ENCODE results near the gene ACO1.

Gene ACO1

DNA sequence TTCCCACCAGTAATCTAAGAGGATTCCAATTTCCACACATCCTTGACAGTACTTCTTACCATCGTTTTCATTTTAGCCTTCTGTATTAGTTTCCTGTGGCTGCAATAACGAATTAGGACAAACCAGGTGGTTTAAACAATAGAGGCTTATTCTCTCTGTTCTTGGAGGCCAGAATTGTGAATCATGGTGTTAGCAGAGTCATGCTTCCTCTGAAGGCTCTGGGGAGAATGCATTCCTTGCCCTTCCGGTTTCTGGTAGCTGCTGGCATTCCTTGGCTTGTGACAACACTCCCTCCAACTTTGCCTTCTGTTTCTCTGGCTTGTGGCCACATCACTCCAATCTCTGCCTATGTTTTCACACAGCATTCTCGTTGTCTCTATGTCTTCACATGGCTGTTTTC lies 118.0 kb downstream of the ACO1 start:
- Histone ChIP-seq H3K14ac (ENCODE audit: low read length in 2 of 2) (no peak overlapping the region), H2AFZ (ENCODE audit: low read depth, low read length) (no peak overlapping the region), H3K4me3 (ENCODE audit: insufficient read depth in 1 of 2, low read depth in 1 of 2, low read length in 2 of 2) (no peak overlapping the region), H4K91ac (ENCODE audit: low read length) (no peak overlapping the region), H3K27ac (ENCODE audit: low read length, poor library complexity, severe bottlenecking) (peak overlapping the region; percentile 52), H2AK5ac (ENCODE audit: low read length, severe bottlenecking) (peak overlapping the region; percentile 63), H2BK15ac (ENCODE audit: low read depth, poor library complexity, severe bottlenecking) (no peak overlapping the region), H3K27me3 (ENCODE audit: control insufficient read depth in 1 of 2, insufficient read depth in 1 of 2, low read length in 2 of 2) (no peaks in the 10 kb centered on the region), H2BK12ac (ENCODE audit: low read length in 2 of 2) (no peak overlapping the region), H2BK5ac (ENCODE audit: low read depth, low read length, poor library complexity, severe bottlenecking) (no peak overlapping the region), H2BK120ac (ENCODE audit: low read depth, low read length) (no peak overlapping the region), H3K9me3 (ENCODE audit: control insufficient read depth, low read length) (no peaks in the 10 kb centered on the region), H3K23ac (ENCODE audit: low read length in 2 of 2) (no peak overlapping the region), H3K4me1 (ENCODE audit: control insufficient read depth, insufficient read depth, low read depth, low read length) (peaks cover 2% of the 10 kb centered on the region), H3K4me2 (ENCODE audit: low read length, poor library complexity, severe bottlenecking) (no peak overlapping the region), H3K9ac (ENCODE audit: low read length) (no peak overlapping the region), H3K18ac (ENCODE audit: low read depth in 1 of 2, low read length in 2 of 2) (peak overlapping the region in 1 of 2 experiments; percentile 40), H3K4ac (ENCODE audit: low read depth in 1 of 2, low read length in 2 of 2) (no peak overlapping the region), H3K79me1 (replicated peaks; ENCODE audit: low read length, poor library complexity, severe bottlenecking) (peaks cover 21% of the 10 kb centered on the region), H3K36me3 (ENCODE audit: control insufficient read depth in 1 of 2, insufficient read depth in 2 of 2, low read depth in 1 of 2, low read length in 2 of 2) (peaks cover 16 to 35% of the 10 kb centered on the region in 2 experiments), H4K8ac (ENCODE audit: low read length) (peak overlapping the region; percentile 36)
- 28% methylated on average over 3 of the region's 4 CpGs for WGBS
- peak; percentile 58 for DNase-seq

DNA sequence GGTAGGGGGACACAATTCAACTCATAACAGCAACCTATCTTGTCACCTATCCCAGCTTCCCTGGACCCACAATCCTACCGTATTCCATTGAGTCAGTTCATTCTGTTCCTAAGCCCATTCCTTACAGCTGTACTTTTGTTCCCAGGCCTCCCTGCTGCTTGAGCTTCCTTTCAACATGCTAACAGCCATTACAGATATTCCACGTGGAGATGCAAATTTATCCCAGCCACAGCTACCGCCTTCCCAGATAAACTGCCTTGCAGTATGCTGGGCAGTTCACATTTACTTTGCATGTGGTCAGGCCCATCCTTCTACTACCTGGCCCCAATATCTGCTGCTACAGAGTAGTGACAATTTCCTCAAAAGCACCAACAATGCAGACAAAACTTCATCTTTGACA lies 118.6 kb downstream of the ACO1 start:
- DNase-seq, result no peak
- 77% methylated on average over 3 of the region's 3 CpGs for WGBS
- no peaks in the 10 kb centered on the region for H3K27me3 ChIP-seq (ENCODE audit: control insufficient read depth in 1 of 2, insufficient read depth in 1 of 2, low read length in 2 of 2)

More for the DNA sequence above, 118.6 kb downstream of the ACO1 start:
- no peak overlapping the region for H2AK5ac ChIP-seq (ENCODE audit: low read length, severe bottlenecking)
- no peak overlapping the region for H3K9ac ChIP-seq (ENCODE audit: low read length)
- H3K79me1 ChIP-seq (replicated peaks; ENCODE audit: low read length, poor library complexity, severe bottlenecking), result peaks cover 19% of the 10 kb centered on the region
- H3K18ac ChIP-seq (ENCODE audit: low read depth in 1 of 2, low read length in 2 of 2), result peak overlapping the region in 1 of 2 experiments; percentile 40
- H3K23ac ChIP-seq (ENCODE audit: low read length in 2 of 2), result no peak overlapping the region
- no peak overlapping the region for H4K8ac ChIP-seq (ENCODE audit: low read length)
- no peak overlapping the region for H2BK15ac ChIP-seq (ENCODE audit: low read depth, poor library complexity, severe bottlenecking)
- peak overlapping the region; percentile 52 for H3K27ac ChIP-seq (ENCODE audit: low read length, poor library complexity, severe bottlenecking)
- H3K4me1 ChIP-seq (ENCODE audit: control insufficient read depth, insufficient read depth, low read depth, low read length), result peaks cover 2% of the 10 kb centered on the region
- no peak overlapping the region for H2BK5ac ChIP-seq (ENCODE audit: low read depth, low read length, poor library complexity, severe bottlenecking)
- no peaks in the 10 kb centered on the region for H3K9me3 ChIP-seq (ENCODE audit: control insufficient read depth, low read length)
- no peak overlapping the region for H2AFZ ChIP-seq (ENCODE audit: low read depth, low read length)
- no peak overlapping the region for H3K4ac ChIP-seq (ENCODE audit: low read depth in 1 of 2, low read length in 2 of 2)
- no peak overlapping the region for H2BK12ac ChIP-seq (ENCODE audit: low read length in 2 of 2)
- no peak overlapping the region for H4K91ac ChIP-seq (ENCODE audit: low read length)
- H3K36me3 ChIP-seq (ENCODE audit: control insufficient read depth in 1 of 2, insufficient read depth in 2 of 2, low read depth in 1 of 2, low read length in 2 of 2), result peaks cover 14 to 32% of the 10 kb centered on the region in 2 experiments
- H3K14ac ChIP-seq (ENCODE audit: low read length in 2 of 2), result no peak overlapping the region
- no peak overlapping the region for H3K4me2 ChIP-seq (ENCODE audit: low read length, poor library complexity, severe bottlenecking)
- no peak overlapping the region for H2BK120ac ChIP-seq (ENCODE audit: low read depth, low read length)
- no peak overlapping the region for H3K4me3 ChIP-seq (ENCODE audit: insufficient read depth in 1 of 2, low read depth in 1 of 2, low read length in 2 of 2)
